A549 treated with DMSO at 1 μM for 4 hours (cell line): ENCODE data around the gene NDUFA3. TPM values are rescaled to one million over a fixed set of nuclear protein-coding genes. Genes with fewer than 3 reads are reported as not detected.

Experiments
- total RNA-seq: library from RNA; stranded (reverse); fragments of 200-300 nt; extraction: Qiagen RNA extraction; gene quantifications from 5 replicates; pipeline ENCODE4 v1.2.3, GENCODE V29; 2022; ENCODE audit warnings: low read depth

NDUFA3 gene
- total RNA-seq = 201 to 236 TPM (median 209 TPM) in 5 replicates

DNA sequence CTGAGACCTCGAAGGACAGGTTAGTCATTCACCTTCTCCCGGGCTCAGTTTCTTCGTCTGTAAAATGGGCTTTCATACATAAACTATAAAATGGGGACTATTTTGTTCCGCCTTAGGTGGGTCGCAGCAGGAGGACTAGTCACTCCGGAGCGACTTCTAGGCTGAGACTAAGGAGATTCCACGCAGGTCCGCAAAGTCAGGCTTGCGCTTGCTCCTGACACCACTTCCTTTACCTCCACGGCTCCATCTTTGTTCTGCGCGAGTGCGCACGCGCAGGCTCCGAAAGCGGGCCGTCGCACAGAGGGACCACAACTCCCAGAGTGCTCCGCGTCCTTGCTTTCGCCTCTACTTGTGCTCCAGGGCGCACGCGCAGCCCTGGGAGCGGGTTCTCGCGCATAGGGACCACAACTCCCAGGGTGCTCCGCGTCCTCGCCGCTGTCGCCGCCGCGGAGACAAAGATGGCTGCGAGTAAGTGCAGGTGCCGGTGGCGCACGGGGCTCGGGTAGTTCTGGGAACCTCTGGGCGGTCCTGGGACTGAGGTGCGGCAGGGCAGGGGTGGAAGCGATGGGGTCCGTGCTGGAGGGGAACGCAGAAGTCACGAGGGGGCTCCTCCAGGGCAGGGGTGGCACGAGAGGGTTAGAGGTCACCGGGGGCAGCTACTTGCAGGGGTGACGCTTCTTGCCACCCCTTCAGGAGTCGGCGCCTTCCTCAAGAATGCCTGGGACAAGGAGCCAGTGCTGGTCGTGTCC, at the start of gene NDUFA3:
Gene NDUFA3, plus strand, starts transcription at position 435 of the 749 bp plus-strand sequence. Its CDS starts 24 bp downstream, at position 459.

DNA sequence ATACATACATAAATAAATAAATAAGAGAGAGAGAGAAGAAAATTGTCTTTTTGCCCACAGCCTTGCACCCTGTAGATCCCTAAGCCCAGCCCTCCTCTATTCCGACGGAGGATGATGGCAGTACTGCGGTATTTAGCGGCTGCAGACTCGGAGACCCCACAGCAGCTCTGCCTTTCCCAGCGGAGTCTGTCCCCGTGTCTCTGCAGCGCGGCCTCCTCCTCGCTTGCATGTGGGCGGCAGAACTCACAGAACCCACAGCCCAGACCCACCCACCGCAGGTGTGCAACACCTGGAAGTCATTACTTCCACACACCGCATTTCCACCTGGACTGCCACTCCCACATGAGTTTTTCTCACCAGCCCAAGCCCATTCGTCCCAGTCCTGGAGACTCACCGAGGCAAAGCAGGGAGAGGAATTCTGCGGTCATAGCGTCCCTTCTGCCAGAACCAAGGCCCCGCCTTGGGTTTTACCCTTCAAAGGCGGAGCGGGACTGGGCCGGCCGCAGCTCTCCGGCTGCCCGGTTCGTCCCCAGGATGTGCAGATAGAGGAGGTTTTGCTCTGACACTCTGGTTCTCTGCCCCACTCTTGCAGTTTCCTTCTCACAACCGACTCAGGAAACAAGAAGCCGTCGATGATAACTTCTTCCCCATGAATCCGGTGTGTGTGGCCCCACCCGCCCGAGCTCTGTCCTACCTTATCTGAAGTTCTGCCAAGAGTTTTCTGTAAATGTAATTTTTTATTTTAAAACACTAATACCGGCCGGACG, 39.1 kb upstream of the NDUFA3 start, which contains the start of gene VSTM1:
Gene VSTM1, minus strand, starts transcription at position 548 of the 767 bp plus-strand sequence. Its CDS starts 120 bp downstream, at position 428.

DNA sequence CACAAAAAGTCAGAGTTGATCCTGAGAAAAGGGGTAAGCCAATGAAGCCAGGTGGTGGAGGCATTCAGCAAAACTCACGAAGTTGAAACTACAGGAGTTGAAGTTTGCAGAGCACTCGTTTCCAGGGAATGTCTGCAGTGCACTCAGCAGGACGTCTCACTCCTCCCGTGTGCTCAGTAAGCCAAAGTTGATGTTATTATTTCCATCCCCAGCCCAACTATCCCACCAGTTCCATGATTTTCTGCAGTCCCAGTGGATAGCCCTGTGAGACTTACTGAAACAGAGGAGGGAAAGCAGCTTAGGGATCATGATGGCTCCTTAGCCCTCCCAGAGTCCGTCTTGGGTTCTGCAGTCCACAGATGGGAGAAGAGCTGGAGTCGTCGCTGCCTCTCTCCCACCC, 21.6 kb upstream of the NDUFA3 start, which contains the start of gene TARM1:
Gene TARM1, minus strand, starts transcription at position 334 of the 400 bp plus-strand sequence. Its CDS starts 25 bp downstream, at position 309.

DNA sequence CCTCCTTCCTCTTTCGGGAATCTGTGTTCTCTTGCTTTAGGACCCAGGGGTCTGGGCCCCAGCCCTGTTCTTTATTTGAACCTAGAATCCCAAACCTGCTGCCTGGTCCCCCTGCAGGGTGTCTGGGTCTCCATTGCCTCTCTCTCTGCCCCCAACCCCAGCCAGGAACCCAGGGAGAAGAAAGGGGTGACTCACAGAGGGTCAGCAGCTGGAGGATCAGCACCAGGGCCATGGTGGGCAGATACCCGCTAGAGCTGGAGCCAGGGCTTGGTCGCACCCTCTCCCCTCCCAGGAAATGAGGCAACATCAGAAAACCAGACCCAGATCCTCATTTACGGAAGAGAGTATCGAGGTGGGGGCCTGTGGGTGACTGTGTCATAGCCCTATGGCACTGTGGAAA, 2.1 kb upstream of the NDUFA3 start, which contains the start of gene OSCAR:
Gene OSCAR, minus strand, starts transcription at position 243 of the 400 bp plus-strand sequence. Its CDS starts 11 bp downstream, at position 232.

DNA sequence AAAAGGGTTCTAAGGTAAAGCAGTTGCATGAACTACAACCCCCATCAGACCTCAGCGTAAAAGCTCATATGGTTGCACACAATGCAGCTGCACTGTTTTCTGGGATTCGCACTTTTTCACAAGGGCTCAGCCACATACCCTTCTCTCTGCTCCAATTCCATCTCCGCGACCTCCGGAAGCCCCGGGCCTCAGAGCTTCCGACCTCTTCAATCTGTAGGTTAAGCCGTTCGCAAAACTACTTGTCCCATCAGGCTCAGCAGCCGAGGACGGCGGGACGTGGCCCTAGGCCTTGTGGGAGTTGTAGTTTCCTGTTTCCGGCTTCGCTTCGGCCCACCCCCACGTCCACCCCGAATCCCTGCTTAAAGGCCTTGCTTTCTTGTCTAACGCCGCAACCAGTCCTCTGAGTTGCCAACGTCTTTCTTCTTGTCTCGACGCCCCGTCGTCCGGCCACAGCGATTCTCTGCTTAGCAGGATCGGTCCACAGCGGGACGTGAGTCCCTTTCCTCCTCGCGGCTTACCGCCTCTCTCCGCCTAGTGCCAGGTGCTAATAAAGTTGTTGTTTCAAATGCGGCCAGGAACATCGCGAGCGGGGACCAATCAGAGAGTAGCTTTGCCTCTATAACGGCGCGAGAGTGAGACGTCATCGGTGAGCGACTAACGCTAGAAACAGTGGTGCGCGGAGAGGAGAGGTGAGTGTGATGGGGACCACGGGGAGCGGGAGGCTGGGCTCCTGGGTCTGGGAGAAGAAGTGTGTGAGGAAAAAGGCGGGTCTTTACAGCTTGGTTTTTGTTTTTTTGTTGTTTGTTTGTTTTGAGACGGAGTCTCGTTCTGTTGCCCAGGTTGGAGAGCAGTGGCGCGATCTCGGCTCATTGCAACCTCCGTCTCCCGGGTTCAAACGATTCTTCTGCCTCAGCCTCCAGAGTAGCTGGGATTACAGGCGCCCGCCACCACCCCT, 12.7 kb downstream of the NDUFA3 start, which contains the start of the genes PRPF31 and TFPT:
Gene PRPF31, plus strand, starts transcription at position 646 of the 955 bp plus-strand sequence. CDS start 2,525 bp downstream, outside the sequence.
Gene TFPT, minus strand, starts transcription at position 549 of the 955 bp plus-strand sequence. Its CDS starts 388 bp downstream, at position 161.

DNA sequence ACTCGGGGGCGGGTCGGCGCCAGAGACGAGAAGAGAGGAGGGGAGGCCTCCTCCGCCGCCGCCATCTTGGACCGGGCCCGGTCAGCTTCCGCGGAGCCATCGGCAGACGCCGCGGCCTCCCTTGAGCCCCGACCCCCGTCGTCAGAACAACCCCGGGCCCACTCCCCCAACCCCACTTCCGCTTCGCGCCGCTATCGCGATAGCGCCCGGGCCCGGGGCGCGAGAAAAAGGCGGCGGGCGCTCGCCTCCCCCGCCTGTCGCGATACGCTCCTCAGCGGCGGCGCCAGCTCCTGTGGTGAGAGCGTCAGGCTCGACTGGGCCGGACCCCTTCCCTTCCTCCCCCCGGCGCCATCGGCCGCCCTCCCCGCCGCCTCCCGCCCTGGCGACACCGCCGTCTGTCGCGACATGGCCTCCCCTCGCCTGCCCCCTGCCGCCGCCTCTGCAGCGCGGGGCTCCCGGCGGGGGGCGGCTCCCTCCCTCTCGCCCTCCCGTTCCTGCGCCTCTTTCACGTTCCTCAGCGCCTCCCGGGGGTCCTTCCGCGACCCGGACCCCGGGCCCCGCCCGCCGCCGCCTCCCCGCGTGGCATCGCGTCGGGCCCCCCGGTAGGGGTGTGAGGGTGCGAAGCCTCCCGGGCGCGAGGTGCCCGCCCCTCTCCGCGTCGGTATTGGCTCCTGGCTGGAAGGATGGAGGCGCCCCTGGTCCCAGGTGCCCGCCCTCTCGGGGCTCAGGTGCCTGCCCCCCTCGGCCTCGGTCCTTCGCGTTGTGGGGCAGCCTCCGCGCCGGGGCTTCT, 35.2 kb downstream of the NDUFA3 start, which contains the start of gene CNOT3:
Gene CNOT3, plus strand, starts transcription at position 64 of the 790 bp plus-strand sequence. CDS start 5,217 bp downstream, outside the sequence.

Other genes starting within 250 kb of the NDUFA3 start
- 273 to 344 TPM (median 296 TPM) in 5 replicates for gene MYADM, start 235.0 kb upstream of the NDUFA3 start, total RNA-seq
- 4.4 to 6.6 TPM (median 6.0 TPM) in 5 replicates for gene PRKCG, start 220.7 kb upstream of the NDUFA3 start, total RNA-seq
- 7.6 to 11.6 TPM (median 9.0 TPM) in 5 replicates for gene CACNG7, start 193.6 kb upstream of the NDUFA3 start, total RNA-seq
- gene CACNG8, start 139.9 kb upstream of the NDUFA3 start, total RNA-seq = 1.2 to 1.7 TPM (median 1.6 TPM) in 5 replicates
- gene CACNG6, start 111.2 kb upstream of the NDUFA3 start, total RNA-seq = 10.7 to 12.6 TPM (median 11.2 TPM) in 5 replicates
- 0.48 to 1.0 TPM (median 0.62 TPM) in 5 replicates for gene VSTM1, start 39.0 kb upstream of the NDUFA3 start, total RNA-seq
- gene TARM1, start 21.5 kb upstream of the NDUFA3 start, total RNA-seq = not detected in 5 replicates
- 0.25 to 0.47 TPM (median 0.42 TPM) in 4 of 5 replicates, not detected in the other for gene OSCAR, start 2.1 kb upstream of the NDUFA3 start, total RNA-seq
- 21.0 to 32.2 TPM (median 23.7 TPM) in 5 replicates for gene TFPT, start 12.8 kb downstream of the NDUFA3 start, total RNA-seq
- gene PRPF31, start 12.9 kb downstream of the NDUFA3 start, total RNA-seq = 109 to 123 TPM (median 115 TPM) in 5 replicates
- gene CNOT3, start 34.9 kb downstream of the NDUFA3 start, total RNA-seq = 58.2 to 75.0 TPM (median 66.9 TPM) in 5 replicates
- 8.2 to 9.7 TPM (median 8.5 TPM) in 5 replicates for gene LENG1, start 56.9 kb downstream of the NDUFA3 start, total RNA-seq
- gene TMC4, start 70.3 kb downstream of the NDUFA3 start, total RNA-seq = 0.99 to 1.2 TPM (median 1.1 TPM) in 5 replicates
- 125 to 191 TPM (median 159 TPM) in 5 replicates for gene MBOAT7, start 86.7 kb downstream of the NDUFA3 start, total RNA-seq
- 84.4 to 129 TPM (median 119 TPM) in 5 replicates for gene TSEN34, start 88.5 kb downstream of the NDUFA3 start, total RNA-seq
- gene RPS9, start 98.0 kb downstream of the NDUFA3 start, total RNA-seq = 2,084 to 2,876 TPM (median 2,101 TPM) in 5 replicates
- gene LILRB3, start 120.2 kb downstream of the NDUFA3 start, total RNA-seq = 0.04 to 0.17 TPM (median 0.11 TPM) in 3 of 5 replicates, not detected in the others
- not detected in 5 replicates for gene LILRA6, start 139.9 kb downstream of the NDUFA3 start, total RNA-seq
- 0.02 TPM in 1 of 5 replicates, not detected in the others for gene LILRB5, start 154.4 kb downstream of the NDUFA3 start, total RNA-seq
- gene LILRB2, start 178.3 kb downstream of the NDUFA3 start, total RNA-seq = 0.05 to 0.09 TPM (median 0.05 TPM) in 4 of 5 replicates, not detected in the other
- gene LILRA5, start 210.3 kb downstream of the NDUFA3 start, total RNA-seq = not detected in 5 replicates
- gene LILRA4, start 236.3 kb downstream of the NDUFA3 start, total RNA-seq = 0.08 TPM in 1 of 5 replicates, not detected in the others